Stimulated activated CD8-positive, alpha-beta memory T cell treated with anti-CD3 and anti-CD28 coated beads, Interleukin-7, amount 100 ng/mL, for 1 hour (primary cell): Measurements from ENCODE around the gene ATP6V1B1.
A peak's percentile ranks its signal among the peaks of the same experiment; 100 is the strongest.

Experiments
- DNase-seq, 2 donors: peaks; one replicate each; pipeline ENCODE4 v3.0.0-alpha.2; 2020; ENCODE audit warnings: low read depth in 2 of 2

The ATP6V1B1 gene

DNA sequence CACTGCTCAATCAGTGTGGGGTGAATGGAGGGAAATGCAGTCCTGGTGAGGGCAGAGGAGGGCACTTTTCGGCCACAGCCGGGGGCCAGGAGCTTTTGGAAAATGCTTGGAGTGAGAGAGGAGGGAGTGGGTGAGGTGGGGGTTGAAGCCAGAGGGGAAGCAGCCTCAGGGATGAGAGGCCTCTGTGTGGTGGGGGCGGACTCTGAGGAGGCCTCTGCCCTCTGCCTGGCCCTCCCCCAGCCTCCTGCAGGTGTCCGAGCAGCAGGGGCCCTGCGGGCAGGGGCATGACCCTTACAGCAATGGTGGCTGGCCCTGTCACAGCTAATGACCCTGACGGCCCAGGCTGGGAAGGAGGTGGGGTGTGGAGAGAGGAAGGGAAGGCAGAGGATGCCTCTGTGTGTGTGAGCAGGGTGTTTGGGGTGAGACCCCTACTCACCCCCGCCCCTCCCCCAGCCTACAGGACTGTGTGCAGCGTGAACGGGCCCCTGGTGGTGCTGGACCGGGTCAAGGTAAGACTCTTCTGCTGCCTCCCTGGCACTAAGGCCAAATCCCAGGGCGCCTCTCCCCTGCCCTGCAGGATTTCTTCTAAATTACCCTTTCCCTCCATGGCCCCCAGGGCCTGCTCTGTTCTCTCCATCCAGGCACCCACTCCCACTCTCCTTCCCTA, 7.6 kb downstream of the ATP6V1B1 start:
- DNase-seq: no peak

DNA sequence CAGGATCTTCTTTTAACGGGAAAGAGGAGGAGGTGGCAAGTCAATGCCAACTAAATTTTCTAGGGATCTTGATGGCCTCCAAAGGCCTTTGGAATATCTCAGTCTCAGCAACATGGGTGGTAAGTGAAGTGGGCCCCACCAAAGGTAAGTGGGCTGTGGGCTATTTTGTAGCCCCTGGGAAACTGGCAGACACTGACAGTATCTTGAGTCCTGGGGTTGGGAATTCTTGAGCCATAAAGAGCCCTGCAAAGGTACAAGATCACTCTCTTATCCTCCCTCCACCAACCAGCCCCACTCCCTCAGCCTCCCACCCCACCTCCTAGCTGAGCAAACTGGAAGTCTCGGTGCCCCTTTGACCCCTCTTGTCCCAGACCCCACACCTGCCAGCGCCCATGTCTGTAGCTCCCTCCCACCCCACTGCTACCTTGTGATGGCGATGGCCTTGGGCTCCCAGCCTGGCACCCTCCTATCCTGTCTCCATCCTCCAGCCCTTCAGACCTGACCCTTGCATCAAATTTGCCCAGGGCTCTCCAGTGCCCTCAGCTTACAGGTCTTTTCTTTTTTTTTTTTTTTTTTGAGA, 8.5 kb downstream of the ATP6V1B1 start:
- no peak for DNase-seq

DNA sequence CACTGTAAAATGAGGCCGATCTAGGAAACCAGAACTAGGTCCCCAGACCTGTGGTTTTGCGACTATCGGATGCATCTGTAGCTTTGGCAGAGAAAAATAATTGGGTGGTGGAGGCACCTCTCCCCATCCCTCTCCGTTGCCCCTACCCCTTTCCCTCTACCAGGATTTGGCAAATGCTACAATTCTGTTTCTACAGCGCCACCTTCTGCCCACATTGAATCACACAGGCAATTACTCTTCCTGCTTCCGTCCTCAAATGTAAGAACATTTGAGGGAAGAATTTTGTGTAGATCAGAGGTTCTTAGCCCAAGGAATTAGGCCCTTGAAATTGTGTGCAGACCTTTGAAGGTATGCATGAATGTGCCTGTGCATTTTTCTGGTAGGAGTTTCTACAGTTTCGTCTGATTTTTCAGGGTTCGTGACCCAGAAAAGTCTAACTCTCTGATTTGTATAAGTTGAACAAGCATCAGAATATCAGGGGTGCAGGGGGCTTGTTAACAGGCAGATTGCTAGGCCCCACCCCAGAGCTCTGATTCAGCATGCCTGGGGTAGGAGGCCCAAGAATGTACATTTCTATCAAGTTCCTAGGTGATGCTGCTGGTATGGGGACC, 11.2 kb downstream of the ATP6V1B1 start:
- DNase-seq: peak in 1 of 2 donors; percentile 11

DNA sequence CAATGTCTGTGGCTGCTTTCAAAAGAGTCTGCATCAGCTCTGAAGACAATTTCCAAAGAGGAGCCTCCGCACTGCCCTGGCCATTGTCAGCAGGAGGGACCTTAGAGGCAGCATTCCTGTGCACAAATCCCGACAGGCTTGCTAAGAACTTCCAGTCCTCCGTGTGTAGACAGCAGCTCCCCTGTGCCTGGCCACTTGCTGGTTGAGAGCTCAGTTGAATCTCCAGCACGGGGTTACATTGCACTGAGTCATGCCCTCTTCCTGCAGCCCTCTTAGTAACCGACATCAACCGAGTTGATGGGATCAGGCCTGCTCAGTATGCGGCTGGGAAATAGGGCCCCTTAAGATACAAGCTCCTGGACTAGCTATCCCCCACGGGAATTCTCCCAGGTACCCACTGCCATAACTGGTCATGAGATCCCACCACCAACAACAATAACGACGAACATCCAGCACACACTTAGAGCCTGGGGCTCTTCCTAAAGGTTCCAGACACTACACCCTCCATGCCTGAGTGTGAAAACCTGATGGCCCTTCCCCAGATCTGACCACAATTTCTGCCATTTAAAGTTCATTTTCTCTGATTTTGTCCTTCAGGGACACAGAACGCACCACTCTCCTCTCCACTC, 12.0 kb downstream of the ATP6V1B1 start:
- no peak for DNase-seq

DNA sequence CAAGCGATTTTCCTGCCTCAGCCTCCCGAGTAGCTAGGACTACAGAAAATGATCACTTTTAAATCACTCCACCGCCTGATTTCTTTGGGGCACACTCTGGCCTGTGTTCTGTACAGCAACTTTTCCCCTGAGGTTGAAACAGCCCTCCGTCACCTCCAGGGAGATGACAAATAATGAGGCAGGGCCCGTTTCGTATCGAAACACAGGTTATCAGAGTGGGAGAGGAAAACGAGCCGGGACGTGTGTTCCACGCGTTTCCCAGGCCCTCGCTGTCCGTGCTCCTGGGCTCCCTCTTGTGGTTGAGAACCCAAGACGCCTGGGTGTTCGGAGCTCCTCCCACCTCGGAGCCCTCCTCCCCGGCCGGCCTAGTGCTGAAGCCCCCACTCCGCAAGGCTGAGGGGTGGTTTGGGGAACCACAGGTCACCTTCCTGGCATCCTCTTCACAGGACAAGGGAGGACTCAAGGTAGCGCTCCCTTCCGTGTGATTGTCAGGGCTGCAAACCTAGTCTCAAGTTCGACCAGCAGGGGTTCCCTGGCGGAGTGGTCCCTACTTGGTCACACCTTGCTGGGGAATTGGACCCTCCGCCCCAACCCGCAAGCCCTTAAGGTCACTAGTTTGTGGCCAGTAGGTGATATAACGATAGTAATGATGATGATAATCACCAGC, 12.8 kb downstream of the ATP6V1B1 start:
- DNase-seq: peak; percentile 46 to 61

DNA sequence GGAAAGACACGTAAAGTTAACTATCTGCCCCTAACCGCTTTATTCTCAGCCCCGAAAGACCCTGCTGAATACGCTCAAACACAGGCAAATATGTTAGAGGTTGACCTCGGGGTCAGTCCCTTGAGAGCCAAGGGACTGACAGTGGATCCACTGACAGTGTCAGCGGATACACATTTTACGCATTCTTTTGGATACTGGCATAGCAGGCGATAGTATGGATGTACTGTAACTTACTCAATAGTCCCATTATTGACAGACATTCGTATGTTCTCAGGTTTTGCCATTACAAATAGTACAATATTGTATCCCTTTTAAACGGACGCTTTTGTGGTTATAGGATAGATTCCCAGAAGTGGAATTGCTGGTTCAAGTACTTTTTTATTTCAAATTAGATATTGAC, 13.4 kb downstream of the ATP6V1B1 start:
- no peak for DNase-seq

DNA sequence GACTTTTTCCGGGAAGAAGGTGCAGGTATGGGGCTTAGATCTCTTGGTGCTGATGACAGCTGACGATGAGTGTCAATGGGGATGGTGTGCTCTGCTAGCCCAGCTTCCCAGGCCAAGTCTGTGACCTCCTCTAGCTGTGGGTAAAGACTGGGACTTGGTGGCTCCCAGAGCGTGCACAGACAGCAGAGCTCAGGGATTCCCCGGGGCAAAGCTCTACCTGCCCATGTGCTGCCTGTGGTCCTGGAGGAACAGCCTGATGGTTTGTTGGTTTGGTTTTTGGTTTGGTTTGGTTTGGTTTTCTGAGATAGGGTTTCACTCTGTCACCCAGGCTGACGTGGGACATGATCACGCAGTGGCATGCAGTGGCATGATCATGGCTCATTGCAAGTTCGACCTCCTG, 19.2 kb downstream of the ATP6V1B1 start:
- no peak for DNase-seq

DNA sequence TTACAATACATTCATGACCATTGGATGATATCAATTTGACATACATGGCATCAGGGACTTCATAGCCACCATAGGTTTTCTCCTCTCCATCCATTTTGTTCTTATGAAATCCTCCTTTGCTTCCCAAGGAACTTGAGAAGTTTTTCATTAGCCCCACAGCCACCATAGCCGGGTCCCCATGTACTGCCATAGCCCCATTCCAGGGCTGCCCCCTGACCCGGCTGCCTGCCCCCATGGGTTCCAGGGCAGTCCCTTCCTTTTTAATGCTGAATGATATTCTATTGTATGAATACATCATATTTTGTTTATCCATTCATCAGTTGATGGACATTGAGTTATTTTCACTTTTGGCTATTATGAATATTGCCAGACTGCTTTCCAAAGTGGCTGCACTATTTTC, 20.4 kb downstream of the ATP6V1B1 start:
- DNase-seq: no peak

DNA sequence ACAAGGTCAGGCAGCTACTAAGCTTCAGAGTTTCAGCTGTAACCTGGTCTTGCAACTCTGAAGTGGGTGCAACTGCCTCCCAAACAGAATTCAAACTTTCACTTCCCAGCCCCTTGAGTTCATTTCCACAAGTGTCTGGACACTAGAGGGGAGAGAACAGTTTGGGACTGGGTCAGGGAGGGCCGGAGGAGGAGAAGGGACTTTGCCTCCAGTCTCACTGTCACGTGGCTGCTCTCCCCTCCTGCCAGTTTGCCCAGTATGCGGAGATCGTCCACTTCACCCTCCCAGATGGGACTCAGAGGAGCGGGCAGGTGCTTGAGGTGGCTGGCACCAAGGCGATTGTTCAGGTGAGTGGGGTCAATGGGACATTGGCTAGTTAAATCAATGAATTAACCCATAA, 22.1 kb downstream of the ATP6V1B1 start:
- no peak for DNase-seq

DNA sequence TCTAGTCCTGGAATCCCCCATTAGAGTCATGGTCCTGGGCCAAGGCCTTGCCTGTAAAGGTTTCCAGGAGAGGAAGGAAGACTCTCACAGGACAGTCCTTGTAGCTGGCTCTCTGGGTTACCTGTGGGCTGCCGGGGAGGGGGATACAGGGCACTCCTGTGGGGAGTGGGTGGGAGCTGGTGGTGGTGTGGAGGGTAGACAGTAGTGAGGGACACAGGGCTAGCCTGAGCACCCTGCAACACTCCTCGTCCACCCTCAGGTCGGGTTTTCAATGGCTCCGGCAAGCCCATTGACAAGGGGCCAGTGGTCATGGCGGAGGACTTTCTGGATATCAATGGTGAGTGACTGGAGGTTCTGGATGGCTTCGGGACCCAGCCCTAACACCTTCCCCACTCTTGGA, 23.1 kb downstream of the ATP6V1B1 start:
- DNase-seq: no peak

DNA sequence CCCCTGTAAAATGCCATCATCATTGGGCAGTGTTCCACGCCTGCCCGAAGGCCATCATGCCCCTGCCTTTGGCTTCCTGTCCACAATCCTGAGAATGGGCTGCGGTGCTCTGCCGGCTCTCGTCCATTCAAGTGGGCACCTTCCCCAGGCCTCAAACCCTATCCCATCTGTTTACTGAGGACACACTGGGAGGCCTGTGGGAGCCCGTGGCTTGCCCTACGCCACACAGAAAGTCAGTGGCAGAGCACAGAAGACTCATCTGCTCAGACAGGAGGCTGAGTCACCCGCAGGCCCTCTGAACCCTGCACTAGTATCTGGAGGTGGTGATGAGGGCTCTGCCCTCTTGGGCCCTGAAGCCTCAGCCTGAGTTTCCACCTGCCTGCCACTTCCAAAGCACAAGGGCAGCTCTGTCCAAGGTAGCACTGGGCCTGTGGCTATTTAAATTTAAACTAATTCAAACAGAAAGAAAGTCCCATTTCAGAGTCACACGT, 23.6 kb downstream of the ATP6V1B1 start:
- no peak for DNase-seq

DNA sequence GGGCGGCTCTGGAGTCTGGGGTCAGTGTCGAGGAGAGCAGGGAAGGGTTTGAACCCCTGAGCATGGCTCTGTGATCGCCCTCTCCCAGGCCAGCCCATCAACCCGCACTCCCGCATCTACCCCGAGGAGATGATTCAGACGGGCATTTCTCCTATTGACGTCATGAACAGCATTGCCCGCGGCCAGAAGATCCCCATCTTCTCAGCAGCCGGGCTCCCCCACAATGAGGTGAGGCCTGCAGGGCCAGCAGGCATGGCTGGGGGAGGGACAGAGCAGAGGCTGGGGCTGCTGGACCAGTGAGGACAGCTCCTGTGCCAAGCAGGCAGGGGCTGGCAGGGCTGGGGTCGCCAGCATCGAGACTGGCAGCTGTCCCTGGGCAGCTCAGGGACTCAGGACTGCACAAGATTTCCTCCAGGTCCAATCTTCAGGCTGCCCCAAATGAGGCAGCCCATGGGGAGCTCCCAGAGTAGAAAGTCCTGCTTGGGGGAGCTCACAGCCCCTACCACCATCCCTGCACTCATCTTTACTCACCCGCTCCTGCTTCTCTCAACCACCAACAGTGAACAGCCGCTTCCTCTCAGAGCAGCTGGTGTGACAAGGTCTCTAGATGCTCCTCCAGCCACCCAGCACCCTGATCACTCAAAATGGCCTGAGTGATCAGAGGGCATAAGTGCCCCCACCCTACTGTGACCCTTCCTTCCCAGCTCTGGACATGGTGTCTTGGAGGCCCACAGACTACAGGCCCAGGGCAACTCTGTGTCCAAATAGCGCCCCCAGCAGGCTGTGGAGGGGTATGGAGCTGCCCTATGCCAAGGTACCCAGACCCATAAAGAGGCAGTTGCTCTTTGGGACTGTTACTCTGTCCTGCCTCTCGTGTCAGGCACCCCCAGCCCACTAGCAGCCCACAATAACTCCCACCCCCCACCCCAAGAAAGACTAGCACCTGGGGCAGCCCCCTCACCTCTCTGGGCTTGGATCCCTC, 24.4 kb downstream of the ATP6V1B1 start:
- no peak for DNase-seq

DNA sequence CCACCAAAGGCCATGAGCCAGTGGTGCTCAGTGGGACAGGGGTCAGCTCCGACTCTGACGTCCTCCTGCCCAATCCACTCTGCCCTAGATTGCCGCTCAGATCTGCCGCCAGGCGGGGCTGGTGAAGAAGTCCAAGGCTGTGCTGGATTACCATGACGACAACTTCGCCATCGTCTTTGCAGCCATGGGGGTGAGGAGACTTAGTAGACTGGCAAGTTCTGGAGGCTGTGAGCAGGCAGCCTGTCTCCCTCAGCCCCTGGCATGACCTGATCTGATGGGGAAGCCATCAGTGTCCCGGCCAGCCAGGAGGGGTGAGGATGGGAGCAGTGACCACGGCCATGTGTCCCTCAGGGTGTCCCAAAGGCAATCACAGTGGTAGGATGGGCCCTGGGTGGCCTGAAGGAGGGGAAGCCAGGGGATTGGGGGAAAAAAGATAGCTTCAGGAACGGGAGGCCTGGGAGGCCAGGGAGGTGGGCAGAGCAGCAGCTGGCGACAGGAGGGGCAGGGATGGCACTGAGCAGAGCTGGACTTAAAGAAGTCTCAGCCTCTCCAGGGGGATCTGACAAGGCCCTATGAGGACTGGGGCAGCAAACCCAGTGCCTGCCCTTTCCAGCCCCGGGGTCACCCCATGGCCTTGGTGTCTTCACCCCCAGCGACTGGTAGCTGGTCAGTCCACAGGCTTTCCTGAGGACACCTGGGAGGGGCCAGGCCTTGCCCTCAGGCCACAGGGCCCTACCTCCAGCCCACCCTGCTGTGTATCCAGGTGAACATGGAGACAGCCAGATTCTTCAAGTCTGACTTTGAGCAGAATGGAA, 25.3 kb downstream of the ATP6V1B1 start:
- no peak for DNase-seq

DNA sequence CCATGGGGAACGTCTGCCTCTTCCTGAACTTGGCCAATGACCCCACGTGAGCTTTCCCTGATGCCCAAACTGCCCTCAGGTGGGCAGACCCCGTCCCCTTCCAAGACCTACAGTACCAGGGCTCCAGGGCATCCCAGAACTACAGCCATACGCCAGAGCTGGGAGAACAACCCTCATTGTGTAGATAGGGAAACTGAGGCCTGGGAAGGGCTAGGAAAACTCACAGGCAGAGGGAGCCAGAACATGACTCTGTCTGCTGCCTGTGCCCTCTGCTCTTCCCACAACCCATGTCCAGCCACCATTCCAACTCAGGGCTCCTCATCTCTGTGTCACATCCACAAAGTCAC, 25.9 kb downstream of the ATP6V1B1 start:
- DNase-seq: no peak

DNA sequence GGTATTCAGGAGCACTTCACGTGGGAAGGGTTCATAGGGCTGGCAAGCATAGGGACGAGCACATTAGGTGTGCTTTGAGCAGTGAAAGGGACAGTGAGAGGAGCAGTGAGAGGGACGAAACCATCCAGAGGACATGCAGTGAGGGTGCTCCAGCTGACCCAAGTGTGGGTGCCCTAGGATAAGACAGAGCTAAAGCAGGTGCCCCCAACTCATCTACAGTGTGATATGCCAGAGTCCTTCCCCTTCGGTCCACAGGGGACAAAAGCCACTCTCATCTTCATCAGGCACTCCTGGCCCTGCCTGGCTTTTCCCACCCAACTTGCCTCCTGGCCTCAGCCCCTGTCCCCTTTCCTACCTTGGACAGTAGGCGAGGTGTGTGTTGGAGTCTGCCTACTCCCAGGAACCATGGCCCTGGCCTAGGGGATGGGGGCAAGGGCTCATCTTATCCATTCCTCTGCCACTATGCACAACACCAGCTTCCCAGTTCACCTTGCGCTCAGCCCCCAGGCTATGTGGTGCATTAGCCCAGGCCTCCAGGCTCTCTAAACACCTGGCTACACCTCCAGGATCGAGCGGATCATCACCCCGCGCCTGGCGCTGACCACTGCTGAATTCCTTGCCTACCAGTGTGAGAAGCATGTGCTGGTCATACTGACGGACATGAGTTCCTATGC, 26.6 kb downstream of the ATP6V1B1 start:
- DNase-seq: no peak

DNA sequence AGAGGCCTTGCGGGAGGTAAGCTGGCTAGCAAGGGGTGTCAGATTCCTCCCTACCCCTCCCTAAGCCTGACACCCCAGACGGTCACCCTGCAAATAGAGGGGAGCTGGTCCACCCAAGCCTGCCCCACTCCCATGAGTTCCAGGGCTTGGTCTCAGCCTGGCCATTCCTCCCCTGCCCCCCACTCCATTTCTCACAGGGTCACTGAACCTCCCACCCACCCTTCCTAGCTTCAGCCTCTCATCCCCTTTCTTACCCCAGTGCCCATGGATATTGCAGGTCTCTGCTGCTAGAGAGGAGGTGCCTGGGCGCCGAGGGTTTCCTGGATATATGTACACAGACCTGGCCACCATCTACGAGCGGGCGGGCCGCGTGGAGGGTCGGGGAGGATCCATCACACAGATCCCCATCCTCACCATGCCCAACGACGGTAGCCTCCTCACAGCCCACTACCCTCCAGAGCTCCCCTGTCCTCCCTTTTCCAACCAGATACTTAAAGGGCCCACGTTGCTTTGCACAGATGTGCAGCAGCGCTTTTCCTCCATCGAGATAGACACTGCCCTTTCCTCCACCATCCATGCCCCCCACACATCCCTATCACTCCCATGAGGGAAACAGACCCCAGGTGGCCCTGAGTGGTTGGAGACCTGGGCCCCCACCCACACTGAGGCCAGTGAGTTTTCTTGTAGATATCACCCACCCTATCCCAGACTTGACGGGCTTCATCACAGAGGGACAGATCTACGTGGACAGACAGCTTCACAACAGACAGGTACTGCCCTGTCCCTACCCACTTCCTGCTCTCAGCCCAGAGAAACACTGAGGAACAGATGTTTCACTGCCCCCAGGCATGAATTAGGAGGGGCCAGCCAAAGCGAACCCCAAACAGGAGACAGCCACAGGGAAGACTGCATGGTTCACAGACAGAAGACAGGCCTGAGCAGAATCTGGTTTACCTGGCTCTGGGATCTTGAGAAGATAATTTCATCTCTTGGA, 27.5 kb downstream of the ATP6V1B1 start:
- DNase-seq: no peak

DNA sequence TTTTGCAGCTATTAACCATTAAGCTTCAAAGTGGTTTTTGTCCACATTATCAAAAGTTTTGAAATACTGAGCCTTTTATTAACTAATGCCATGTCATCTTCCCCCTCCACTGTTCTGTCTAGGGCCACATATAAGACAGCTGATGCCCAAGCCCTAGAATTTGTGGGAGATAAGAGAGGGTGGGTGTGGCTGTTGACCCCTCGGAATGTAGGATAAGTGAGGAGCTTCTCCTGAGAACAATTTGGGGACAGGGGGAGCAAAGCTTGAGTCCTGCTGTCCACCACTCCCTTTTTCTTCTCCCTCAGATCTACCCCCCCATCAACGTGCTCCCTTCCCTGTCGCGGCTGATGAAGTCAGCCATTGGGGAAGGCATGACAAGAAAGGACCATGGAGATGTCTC, 28.4 kb downstream of the ATP6V1B1 start:
- no peak for DNase-seq

DNA sequence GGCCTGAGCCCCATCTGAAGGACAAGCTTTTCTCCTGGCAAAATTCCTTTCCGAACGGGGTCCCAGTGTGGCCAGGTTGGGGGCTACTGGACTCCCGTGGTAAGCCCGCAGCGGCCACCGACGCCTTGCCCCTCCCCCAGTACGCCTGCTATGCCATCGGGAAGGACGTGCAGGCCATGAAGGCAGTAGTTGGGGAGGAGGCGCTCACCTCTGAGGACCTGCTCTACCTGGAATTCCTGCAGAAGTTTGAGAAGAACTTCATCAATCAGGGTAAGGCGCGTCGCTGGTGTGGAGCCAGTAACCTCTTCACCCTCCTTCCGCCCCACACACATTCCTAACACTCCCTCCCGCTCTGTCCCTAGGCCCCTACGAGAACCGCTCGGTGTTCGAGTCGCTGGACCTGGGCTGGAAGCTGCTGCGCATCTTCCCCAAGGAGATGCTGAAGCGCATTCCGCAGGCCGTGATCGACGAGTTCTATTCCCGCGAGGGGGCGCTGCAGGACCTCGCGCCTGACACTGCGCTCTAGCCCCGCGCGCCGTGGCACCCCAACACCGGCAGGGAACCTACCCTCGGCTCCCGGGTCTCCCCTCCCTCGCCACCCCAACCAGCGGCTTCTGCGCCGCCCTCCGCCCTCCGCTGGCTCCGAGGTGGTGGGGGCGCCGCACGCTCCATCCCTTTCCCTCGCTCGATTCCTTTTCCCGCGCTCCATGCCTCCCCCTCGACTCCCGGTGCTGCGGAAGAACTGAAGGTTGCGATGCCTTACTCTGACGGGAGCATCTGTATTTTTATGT, 29.1 kb downstream of the ATP6V1B1 start:
- peak; percentile 64 to 72 for DNase-seq
